Nephron (organoid): ENCODE results near the gene NAV2.
A peak's percentile ranks its signal among the peaks of the same experiment; 100 is the strongest.

Source experiments
- H3K27ac Mint-ChIP-seq, 3 experiments: 2 replicates each; pipeline ENCODE4 v1.8.0; 2020; ENCODE audit warnings: mixed read lengths in 3 of 3, mild to moderate bottlenecking in 2 of 3, moderate library complexity in 1 of 3
- H3K27me3 Mint-ChIP-seq: 2 replicates; pipeline ENCODE4 v1.8.0; 2021; ENCODE audit warnings: low read depth, mild to moderate bottlenecking, moderate library complexity, mixed read lengths
- H3K36me3 Mint-ChIP-seq: 2 replicates; pipeline ENCODE4 v1.8.0; 2020; ENCODE audit warnings: low read depth, mixed read lengths
- H3K4me1 Mint-ChIP-seq: 2 replicates; pipeline ENCODE4 v1.8.0; 2020; ENCODE audit warnings: mixed read lengths
- H3K4me3 Mint-ChIP-seq, 3 experiments: 2 replicates each; pipeline ENCODE4 v1.8.0; 2020; ENCODE audit warnings: mild to moderate bottlenecking in 3 of 3, mixed read lengths in 3 of 3, moderate library complexity in 2 of 3
- H3K9me3 Mint-ChIP-seq: 2 replicates; pipeline ENCODE4 v1.8.0; 2020; ENCODE audit warnings: mixed read lengths
- TF ChIP-seq, protein P1 (sequence below), 3 experiments: fragments of 200-600 bp; sonication (generic); IDR thresholded peaks; one replicate each; pipeline ENCODE4 v1.5.0; 2021; ENCODE audit warnings: antibody characterized with exemption in 3 of 3; ENCODE audit not compliant: unreplicated experiment in 3 of 3

The NAV2 gene

DNA sequence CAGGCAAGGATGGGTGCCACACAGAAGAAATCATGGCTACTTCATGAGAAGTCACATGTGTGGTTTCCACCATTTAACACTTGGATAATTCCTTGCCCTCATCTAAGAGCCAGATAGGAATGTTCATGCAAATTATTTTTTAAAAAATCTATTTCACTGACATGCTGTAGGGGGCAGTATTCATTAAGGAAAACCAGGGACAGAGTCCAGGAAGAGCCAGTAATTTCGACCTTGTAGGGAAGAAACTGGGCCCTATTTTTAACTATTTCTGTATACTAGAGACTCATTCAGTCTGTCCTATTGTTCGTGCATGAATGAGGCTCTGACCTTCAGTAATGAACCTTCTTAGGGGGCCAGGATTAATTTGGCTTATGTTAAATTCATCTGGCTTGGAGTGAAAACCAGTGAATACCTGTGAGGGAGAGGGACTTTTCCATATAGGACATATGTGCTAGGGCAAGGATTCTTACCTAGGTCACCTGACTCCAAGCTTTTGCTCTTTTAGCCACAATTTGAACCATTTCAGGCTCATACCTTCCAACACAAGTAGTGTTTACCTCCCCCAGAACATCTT, 192.7 kb downstream of the NAV2 start:
- Mint-ChIP-seq H3K36me3 (no peaks in the 10 kb centered on the region), H3K27me3 (no peaks in the 10 kb centered on the region), H3K27ac (peak overlapping the region in 1 of 3 experiments; percentile 2), H3K4me1 (peaks cover 46% of the 10 kb centered on the region), H3K4me3 (no peak overlapping the region), H3K9me3 (no peaks in the 10 kb centered on the region)
- TF ChIP-seq, protein P1, sequence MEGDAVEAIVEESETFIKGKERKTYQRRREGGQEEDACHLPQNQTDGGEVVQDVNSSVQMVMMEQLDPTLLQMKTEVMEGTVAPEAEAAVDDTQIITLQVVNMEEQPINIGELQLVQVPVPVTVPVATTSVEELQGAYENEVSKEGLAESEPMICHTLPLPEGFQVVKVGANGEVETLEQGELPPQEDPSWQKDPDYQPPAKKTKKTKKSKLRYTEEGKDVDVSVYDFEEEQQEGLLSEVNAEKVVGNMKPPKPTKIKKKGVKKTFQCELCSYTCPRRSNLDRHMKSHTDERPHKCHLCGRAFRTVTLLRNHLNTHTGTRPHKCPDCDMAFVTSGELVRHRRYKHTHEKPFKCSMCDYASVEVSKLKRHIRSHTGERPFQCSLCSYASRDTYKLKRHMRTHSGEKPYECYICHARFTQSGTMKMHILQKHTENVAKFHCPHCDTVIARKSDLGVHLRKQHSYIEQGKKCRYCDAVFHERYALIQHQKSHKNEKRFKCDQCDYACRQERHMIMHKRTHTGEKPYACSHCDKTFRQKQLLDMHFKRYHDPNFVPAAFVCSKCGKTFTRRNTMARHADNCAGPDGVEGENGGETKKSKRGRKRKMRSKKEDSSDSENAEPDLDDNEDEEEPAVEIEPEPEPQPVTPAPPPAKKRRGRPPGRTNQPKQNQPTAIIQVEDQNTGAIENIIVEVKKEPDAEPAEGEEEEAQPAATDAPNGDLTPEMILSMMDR (IDR thresholded peaks at IDR 0.05; ENCODE audit: unreplicated experiment in 3 of 3) = peak; percentile 57 to 73 (median 65)

DNA sequence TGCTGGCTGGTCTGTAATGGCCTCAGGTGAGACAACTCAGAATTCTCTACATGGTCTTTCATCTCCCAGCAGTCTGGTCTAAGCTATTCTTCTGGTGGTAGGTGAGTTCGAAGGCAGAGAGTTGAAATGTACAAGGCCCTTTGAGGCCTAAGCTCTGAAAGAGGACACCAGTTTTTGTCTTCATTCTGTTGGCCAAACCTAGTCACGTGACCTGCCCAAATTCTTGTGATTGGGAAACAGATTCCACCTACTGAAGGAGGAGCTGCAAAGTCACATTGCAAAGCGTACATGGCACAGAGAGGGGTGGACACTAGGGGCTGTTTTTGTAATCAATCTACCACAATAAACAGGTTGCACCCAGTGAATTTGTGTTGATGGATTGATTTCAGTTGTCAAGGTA, 193.5 kb downstream of the NAV2 start:
- TF ChIP-seq, protein P1 (IDR thresholded peaks at IDR 0.05; ENCODE audit: unreplicated experiment in 3 of 3) = no peak
- Mint-ChIP-seq H3K27ac (no peak overlapping the region), H3K36me3 (no peaks in the 10 kb centered on the region), H3K9me3 (no peaks in the 10 kb centered on the region), H3K4me3 (no peak overlapping the region), H3K27me3 (no peaks in the 10 kb centered on the region), H3K4me1 (peaks cover 51% of the 10 kb centered on the region)

DNA sequence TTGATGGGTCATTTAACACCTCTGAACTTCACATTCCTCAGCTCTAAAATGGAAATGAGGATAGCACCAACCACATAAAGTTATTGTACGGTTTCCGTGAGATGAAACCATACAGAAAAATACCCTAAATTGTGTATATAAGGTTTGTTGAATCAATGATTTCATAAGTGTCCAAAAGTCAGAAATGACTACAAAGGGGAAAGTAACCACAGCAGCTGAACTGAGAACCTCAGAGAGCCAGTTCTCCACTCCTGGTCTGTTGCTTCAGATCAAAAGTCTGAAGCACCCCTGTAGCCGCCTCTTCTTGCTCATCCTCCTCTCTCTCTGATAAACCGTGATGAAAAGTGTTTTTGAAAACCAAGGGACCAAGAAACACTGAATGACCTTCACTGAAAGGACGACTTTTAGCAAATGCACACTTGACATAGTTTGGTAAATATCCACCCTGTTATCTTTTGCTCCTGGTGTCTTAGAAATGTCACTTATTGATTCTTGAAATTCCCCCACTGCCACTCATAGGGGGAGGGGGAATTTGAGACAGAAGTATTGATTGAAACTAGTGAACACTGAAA, 194.5 kb downstream of the NAV2 start:
- H3K36me3 Mint-ChIP-seq = no peaks in the 10 kb centered on the region
- H3K9me3 Mint-ChIP-seq = no peaks in the 10 kb centered on the region
- H3K4me3 Mint-ChIP-seq = no peak overlapping the region
- no peaks in the 10 kb centered on the region for H3K27me3 Mint-ChIP-seq
- TF ChIP-seq, protein P1 (IDR thresholded peaks at IDR 0.05; ENCODE audit: unreplicated experiment in 3 of 3) = no peak
- no peak overlapping the region for H3K27ac Mint-ChIP-seq
- H3K4me1 Mint-ChIP-seq = peaks cover 56% of the 10 kb centered on the region

DNA sequence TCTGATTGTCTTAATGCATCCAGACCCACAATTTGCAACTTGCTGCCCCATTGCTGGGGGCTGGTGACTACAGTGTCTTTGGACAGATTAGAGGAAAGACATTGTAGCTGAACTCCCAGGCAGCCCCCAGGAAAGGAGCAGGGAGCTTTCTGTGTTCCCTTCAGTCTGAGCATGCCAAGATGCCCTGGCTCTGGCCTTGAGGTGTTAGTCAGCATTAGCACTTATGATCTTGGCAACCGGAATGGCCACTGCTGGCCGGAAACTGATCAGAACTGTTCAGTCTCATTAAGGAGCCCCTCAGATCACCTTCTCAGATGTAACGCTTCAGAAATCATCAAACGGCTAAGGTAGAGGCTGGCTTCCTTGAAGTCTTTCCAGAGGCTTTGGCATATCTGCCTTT, 195.2 kb downstream of the NAV2 start:
- Mint-ChIP-seq H3K4me3 (no peak overlapping the region), H3K9me3 (no peaks in the 10 kb centered on the region), H3K27me3 (no peaks in the 10 kb centered on the region), H3K36me3 (no peaks in the 10 kb centered on the region), H3K4me1 (peaks cover 56% of the 10 kb centered on the region), H3K27ac (no peak overlapping the region)
- TF ChIP-seq, protein P1 (IDR thresholded peaks at IDR 0.05; ENCODE audit: unreplicated experiment in 3 of 3) = no peak

DNA sequence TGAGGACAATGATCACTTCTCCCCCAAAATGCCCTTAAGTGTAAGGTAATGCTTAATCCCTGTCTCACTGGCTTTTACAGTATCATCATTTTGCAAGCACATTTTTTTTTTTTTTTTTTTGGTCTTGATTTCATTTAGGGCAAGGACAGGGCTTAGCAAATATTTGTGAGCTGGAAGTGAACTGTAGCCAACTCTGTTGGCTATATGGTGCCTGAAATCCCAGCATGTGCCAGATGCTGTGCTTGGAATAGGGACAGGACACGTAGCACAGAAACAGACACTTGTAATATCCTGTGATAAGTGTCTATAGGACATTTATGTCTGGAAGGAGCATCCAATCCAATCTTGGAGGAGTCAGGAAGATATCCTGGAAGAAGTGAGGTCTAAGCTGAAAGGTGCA, 198.3 kb downstream of the NAV2 start:
- no peaks in the 10 kb centered on the region for H3K27me3 Mint-ChIP-seq
- H3K4me1 Mint-ChIP-seq = peaks cover 59% of the 10 kb centered on the region
- no peaks in the 10 kb centered on the region for H3K9me3 Mint-ChIP-seq
- peak overlapping the region in 2 of 3 experiments; percentile 59 to 94 for H3K27ac Mint-ChIP-seq
- H3K4me3 Mint-ChIP-seq = no peak overlapping the region
- TF ChIP-seq, protein P1 (IDR thresholded peaks at IDR 0.05; ENCODE audit: unreplicated experiment in 3 of 3) = no peak
- H3K36me3 Mint-ChIP-seq = no peaks in the 10 kb centered on the region
